Muscle layer of duodenum (tissue), 2 donors: ENCODE data around the gene RNU4-1.
"Not testable (repeated sequence)": the region's sequence is repeated elsewhere in the genome, so short reads cannot be mapped to it uniquely, and the experiment has no call there.

ENCODE experiments used
- H3K27ac ChIP-seq: one replicate; pipeline ENCODE4 v1.7.0; 2013; ENCODE audit warnings: mild to moderate bottlenecking, low read length
- H3K27me3 ChIP-seq: one replicate; pipeline ENCODE4 v1.7.0; 2013; ENCODE audit warnings: low read depth, mild to moderate bottlenecking, control low read depth, low read length
- H3K36me3 ChIP-seq, 2 donors: one replicate each; pipeline ENCODE4 v1.7.0; 2013; ENCODE audit warnings: low read length in 2 of 2, control low read depth in 1 of 2, mild to moderate bottlenecking in 1 of 2; ENCODE audit not compliant: insufficient read depth in 2 of 2, control insufficient read depth in 1 of 2
- H3K4me1 ChIP-seq, 2 donors: one replicate each; pipeline ENCODE4 v1.7.0; 2013; ENCODE audit warnings: low read length in 2 of 2, mild to moderate bottlenecking in 2 of 2, control low read depth in 1 of 2, moderate library complexity in 1 of 2; ENCODE audit not compliant: insufficient read depth in 2 of 2, control insufficient read depth in 1 of 2
- H3K4me3 ChIP-seq, 2 donors: one replicate each; pipeline ENCODE4 v1.7.0; 2013; ENCODE audit warnings: low read length in 2 of 2, low read depth in 1 of 2, mild to moderate bottlenecking in 1 of 2
- H3K9me3 ChIP-seq, 2 donors: one replicate each; pipeline ENCODE4 v1.7.0; 2013; ENCODE audit warnings: low read length in 2 of 2, control low read depth in 1 of 2, mild to moderate bottlenecking in 1 of 2; ENCODE audit not compliant: control insufficient read depth in 1 of 2
- donor health status: healthy.

Gene RNU4-1

DNA sequence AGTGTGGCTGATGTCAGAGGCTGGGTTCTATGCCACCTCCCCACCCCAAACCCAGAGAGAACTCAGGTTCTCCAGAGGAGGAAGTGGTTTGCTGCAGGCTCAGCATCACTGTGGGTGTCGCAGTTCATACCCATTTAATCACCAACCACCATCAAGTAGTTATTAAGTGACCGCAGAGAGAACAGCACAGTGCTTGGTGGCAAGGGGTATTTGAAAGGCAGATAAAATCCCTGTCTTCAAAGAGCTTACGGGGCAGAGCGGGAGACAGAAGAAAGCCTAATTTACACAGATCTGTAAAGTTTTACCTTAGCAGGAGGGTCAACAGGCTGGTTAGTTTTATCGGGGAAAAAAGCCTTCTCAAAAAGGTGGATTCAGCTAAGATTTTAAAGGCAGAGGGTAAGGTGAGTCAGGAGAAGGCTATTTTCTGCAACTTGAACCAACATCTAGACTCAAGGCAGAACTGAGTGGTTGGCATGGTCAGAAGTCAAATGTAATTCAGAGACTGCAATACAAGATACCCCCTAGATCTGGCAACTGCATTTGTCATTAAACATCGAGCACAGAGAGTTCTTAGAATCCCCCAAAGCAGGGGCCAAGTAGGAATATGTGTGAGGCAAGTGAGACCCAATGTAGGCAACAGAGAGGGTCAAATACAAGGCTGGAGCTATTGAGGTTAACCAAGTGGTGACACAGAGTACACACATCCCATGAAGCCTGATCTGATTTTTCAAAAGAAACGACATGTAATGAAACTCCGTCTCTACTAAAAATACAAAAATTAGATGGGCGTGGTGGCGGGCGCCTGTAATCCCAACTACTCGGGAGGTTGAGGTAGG lies 40.7 kb downstream of the RNU4-1 start:
- peaks cover 26 to 53% of the 10 kb centered on the region in 2 donors for H3K4me1 ChIP-seq
- H3K36me3 ChIP-seq = no peaks in the 10 kb centered on the region
- no peak overlapping the region for H3K4me3 ChIP-seq
- no peaks in the 10 kb centered on the region for H3K27me3 ChIP-seq
- H3K27ac ChIP-seq = peak overlapping the region; percentile 12
- no peaks in the 10 kb centered on the region for H3K9me3 ChIP-seq

DNA sequence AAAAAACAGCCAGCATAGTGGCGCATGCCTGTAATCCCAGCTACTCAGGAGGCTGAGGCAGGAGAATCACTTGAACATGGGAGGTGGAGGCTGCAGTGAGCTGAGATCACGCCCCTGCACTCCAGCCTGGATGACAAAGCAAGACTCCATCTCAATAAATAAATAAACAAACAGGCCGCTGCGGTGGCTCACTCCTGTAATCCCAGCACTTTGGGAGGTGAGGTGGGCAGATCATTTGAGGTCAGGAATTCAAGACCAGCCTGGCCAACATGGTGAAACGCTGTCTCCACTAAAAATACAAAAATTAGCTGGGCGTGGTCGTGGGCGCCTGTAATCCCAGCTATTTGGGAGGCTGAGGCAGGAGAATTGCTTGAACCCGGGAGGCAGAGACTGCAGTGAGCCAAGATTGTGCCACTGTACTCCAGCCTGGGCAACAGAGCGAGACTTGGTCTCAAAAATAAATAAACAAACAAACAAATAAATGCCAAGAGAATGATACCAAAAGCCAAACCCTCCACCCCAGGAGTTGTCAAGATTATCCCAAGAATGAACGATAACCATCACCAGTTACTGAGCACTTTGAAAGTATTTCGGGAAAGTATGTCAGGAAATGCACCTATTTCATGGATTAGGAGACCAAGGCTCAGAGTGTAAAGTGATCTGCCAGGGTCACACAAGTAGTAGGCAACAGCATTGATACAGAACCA lies 41.5 kb downstream of the RNU4-1 start:
- not testable (repeated sequence) for H3K9me3 ChIP-seq, H3K27me3 ChIP-seq, H3K4me3 ChIP-seq, H3K36me3 ChIP-seq
- Histone ChIP-seq H3K27ac (peak overlapping the region; percentile 12), H3K4me1 (peaks cover 26 to 52% of the 10 kb centered on the region in 2 donors)

DNA sequence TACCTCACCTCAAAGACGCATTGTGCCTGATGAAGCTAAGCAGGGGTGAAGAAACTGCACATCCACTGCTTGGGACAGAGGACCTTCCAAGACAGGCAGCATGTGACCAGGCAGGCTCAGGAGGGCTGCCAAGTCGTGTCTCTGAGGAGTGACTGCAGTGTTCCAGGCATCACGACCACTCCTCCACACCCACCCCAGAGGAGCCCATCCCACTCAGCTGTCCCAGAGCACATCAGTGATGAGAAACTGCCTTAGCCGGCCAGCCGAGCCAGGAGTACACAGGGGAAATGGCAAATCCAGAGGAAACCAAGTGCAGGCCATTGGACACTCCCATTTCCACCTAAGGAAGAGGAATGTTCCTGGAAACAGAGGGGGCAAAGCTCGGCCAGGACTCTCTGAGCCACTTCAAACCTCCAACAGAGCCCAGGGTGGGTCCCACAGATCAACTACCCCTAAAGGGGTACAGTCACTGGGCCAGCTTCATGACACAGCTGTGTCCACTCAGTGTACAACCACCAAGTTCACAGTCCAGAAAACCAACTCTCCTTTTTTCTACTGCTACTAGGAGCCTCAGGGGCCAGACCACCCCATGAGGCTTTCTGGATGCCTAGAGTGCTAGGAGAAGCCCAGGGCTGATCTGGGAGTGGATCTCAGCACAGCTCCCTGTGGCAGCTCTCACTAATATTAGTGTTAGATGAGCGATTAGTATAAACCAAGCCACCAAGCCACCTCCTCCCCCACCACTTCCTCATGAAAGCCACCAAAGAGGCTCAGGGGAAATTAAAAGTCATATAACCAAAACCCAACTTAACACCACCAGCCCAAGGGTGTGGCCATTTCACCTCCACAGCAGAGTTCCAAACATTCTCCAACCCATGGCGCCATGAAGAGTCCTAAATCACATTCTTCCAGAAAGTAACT lies 42.9 kb downstream of the RNU4-1 start:
- Histone ChIP-seq H3K27ac (peak overlapping the region; percentile 81), H3K36me3 (no peaks in the 10 kb centered on the region), H3K4me3 (no peak overlapping the region), H3K9me3 (no peaks in the 10 kb centered on the region), H3K4me1 (peaks cover 21 to 44% of the 10 kb centered on the region in 2 donors), H3K27me3 (no peaks in the 10 kb centered on the region)

DNA sequence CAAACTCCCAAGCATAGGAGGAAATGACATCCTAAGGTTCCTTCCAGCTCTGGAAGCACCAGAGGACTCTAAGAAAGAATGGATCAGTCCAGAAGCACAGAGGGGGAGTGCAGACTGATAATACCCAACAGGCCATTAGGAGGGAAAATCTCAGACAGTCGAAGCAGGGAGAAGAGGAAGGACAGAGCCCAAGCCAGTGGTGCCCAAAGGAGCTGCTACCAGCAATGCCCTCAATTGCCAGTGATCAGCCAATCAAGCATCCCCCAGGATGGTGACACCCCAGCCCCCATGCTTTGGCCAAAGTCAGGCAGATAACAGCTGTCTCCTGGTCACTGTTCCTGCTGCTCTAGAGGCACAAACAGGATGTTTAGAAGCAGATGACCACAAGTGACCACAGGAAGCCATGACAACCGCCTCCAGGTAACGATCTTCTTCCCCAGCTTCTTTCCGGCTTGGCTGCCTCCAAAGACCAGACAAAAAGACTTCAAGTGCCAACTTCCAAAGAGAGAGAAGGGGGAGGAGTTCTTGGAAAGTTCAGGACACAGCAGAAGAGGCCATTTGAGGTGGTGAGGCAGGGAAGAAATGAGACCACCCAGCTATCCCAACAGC lies 43.7 kb downstream of the RNU4-1 start:
- no peak overlapping the region for H3K4me3 ChIP-seq

DNA sequence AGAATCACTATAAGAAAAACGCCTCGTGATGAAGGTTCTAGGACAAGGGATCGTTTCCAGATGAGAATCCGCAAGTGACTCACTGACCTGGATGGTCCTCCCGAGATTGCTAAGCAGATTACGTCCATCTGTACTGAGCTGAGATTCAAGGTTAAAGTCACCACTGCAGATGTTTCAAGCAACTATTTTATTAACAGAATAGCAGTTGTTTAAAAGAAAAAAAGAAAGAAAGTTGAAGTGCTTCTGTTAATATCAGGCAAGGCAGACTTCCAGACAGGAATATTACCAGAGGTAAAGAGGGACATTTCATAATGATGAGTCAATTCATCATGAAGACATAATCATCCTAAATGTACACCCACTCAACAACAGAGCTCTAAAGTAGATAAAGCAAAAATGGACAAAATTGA lies 45.4 kb downstream of the RNU4-1 start:
- Histone ChIP-seq H3K9me3 (no peaks in the 10 kb centered on the region), H3K4me1 (peaks cover 21 to 58% of the 10 kb centered on the region in 2 donors), H3K4me3 (peak overlapping the region in 1 of 2 donors; percentile 21), H3K27me3 (no peaks in the 10 kb centered on the region), H3K36me3 (no peaks in the 10 kb centered on the region), H3K27ac (peak overlapping the region; percentile 70)

More for the DNA sequence above, 43.7 kb downstream of the RNU4-1 start:
- Histone ChIP-seq H3K4me1 (peaks cover 21 to 44% of the 10 kb centered on the region in 2 donors), H3K27me3 (no peaks in the 10 kb centered on the region), H3K9me3 (no peaks in the 10 kb centered on the region), H3K27ac (peak overlapping the region; percentile 81), H3K36me3 (no peaks in the 10 kb centered on the region)

DNA sequence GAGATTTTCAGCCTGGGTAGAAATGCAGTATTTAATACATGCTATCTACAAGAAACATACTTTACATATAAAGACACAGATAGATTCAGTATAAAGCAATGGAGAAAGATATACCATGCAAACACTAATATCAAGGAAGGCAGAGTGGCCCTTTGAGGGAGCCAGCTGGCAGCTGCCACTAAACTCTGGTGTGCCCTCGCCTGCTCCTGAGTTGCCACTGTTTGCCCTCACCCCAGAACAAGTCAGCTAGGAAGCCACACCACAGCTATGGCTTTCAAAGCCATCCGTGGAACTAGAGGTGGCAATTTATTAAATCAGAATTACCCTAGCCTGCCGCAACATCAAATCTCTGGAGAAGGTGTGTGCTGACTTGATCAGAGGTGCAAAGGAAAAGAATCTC lies 45.9 kb downstream of the RNU4-1 start:
- Histone ChIP-seq H3K4me3 (no peak overlapping the region), H3K9me3 (no peaks in the 10 kb centered on the region), H3K4me1 (peaks cover 21 to 60% of the 10 kb centered on the region in 2 donors), H3K27me3 (no peaks in the 10 kb centered on the region), H3K27ac (peak overlapping the region; percentile 70), H3K36me3 (no peaks in the 10 kb centered on the region)

DNA sequence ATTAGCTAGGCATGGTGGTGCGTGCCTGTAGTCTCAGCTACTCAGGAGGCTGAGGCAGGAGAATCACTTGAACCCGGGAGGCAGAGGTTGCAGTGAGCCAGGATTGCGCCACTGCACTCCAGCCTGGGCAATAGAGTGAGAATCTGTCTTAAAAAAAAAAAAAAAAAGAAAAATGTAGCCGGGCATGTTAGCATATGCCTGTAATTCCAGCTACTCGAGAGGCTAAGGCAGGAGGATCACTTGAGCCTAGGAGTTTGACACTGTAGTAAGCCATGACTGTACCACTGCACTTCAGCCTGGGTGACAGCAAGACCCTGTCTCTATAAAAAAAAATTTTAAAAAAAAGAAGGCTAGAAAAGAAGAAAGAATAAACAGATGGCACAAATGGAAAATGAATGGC lies 46.3 kb downstream of the RNU4-1 start:
- H3K36me3 ChIP-seq, H3K27me3 ChIP-seq, H3K9me3 ChIP-seq, H3K4me3 ChIP-seq: not testable (repeated sequence)
- Histone ChIP-seq H3K27ac (peak overlapping the region; percentile 70), H3K4me1 (peaks cover 16 to 63% of the 10 kb centered on the region in 2 donors)
